CD4-positive, CD25-positive, alpha-beta regulatory T cell (primary cell): ENCODE data around the gene CHRNG. TPM values are rescaled to one million over a fixed set of nuclear protein-coding genes. Genes with fewer than 3 reads are reported as not detected.
A peak's percentile ranks its signal among the peaks of the same experiment; 100 is the strongest.

ENCODE experiments used
- ATAC-seq, 2 donors: fragments of 150-1000 bp; cut with Tn5 transposase; one replicate each; pipeline ENCODE4 v1.10.0; 2021; ENCODE audit warnings: low read depth in 2 of 2, moderate number of reproducible peaks in 2 of 2, moderate library complexity in 1 of 2
- DNase-seq, 3 donors: peaks; one replicate each; pipeline versions ENCODE4 v3.0.0 to v3.0.0-alpha.2; 2012 to 2022; ENCODE audit warnings: mixed read lengths in 1 of 3
- H3K27ac ChIP-seq: one replicate; pipeline ENCODE4 v1.7.0; 2013; ENCODE audit warnings: mild to moderate bottlenecking, low read length; ENCODE audit not compliant: insufficient read depth, poor library complexity, severe bottlenecking
- H3K27me3 ChIP-seq: one replicate; pipeline ENCODE4 v1.7.0; 2013; ENCODE audit warnings: low read length; ENCODE audit not compliant: control insufficient read depth, insufficient read depth
- H3K36me3 ChIP-seq: one replicate; pipeline ENCODE4 v1.7.0; 2013; ENCODE audit warnings: mild to moderate bottlenecking, low read length, moderate library complexity; ENCODE audit not compliant: control insufficient read depth, insufficient read depth
- H3K4me1 ChIP-seq: 2 replicates; pipeline ENCODE4 v1.7.0; 2013; ENCODE audit warnings: mild to moderate bottlenecking, low read length; ENCODE audit not compliant: insufficient read depth, control insufficient read depth, poor library complexity, severe bottlenecking
- H3K4me3 ChIP-seq: one replicate; pipeline ENCODE4 v1.7.0; 2013; ENCODE audit warnings: low read depth, mild to moderate bottlenecking, low read length, moderate library complexity
- H3K9me3 ChIP-seq, 2 experiments: 1 replicate in 1 of 2; 2 replicates in 1 of 2; pipeline ENCODE4 v1.7.0; 2013; ENCODE audit warnings: low read length in 2 of 2, mild to moderate bottlenecking in 1 of 2, moderate library complexity in 1 of 2; ENCODE audit not compliant: control insufficient read depth in 2 of 2
- H3K27ac Mint-ChIP-seq, 3 donors: one replicate each; pipeline ENCODE4 v1.8.0; 2020 to 2022; ENCODE audit warnings: mild to moderate bottlenecking in 3 of 3, mixed read lengths in 3 of 3, moderate library complexity in 2 of 3
- H3K27me3 Mint-ChIP-seq: one replicate; pipeline ENCODE4 v1.8.0; 2022; ENCODE audit warnings: mild to moderate bottlenecking, mixed read lengths
- H3K36me3 Mint-ChIP-seq: one replicate; pipeline ENCODE4 v1.8.0; 2020; ENCODE audit warnings: mixed read lengths
- H3K4me1 Mint-ChIP-seq, 4 donors: one replicate each; pipeline ENCODE4 v1.8.0; 2020 to 2022; ENCODE audit warnings: mixed read lengths in 4 of 4, mild to moderate bottlenecking in 1 of 4
- H3K4me3 Mint-ChIP-seq, 4 donors: one replicate each; pipeline ENCODE4 v1.8.0; 2020 to 2022; ENCODE audit warnings: mild to moderate bottlenecking in 4 of 4, mixed read lengths in 4 of 4, moderate library complexity in 3 of 4
- H3K9me3 Mint-ChIP-seq, 7 donors: one replicate each; pipeline ENCODE4 v1.8.0; 2020 to 2022; ENCODE audit warnings: mixed read lengths in 7 of 7, mild to moderate bottlenecking in 3 of 7, moderate library complexity in 2 of 7
- polyA plus RNA-seq, 4 donors: library from polyadenylated mRNA; unstranded; fragments of 300-500 nt; fragmentation: Illumina TruSeq; gene quantifications; one replicate each; pipeline ENCODE4 v1.2.3, GENCODE V29; 2021
- total RNA-seq: library from RNA; stranded (reverse); gene quantifications from one replicate; pipeline ENCODE4 v1.2.3, GENCODE V29; 2022

Gene CHRNG
- total and polyA plus RNA-seq, 5 donors from 2014 or later = 0.07 TPM; not detected in 4

GRCh38 chr2:232577841-232578240 is 38.3 kb downstream of the CHRNG start:
- H3K4me3 ChIP-seq = no peak overlapping the region

GRCh38 chr2:232578626-232579025 is 39.1 kb downstream of the CHRNG start:
- H3K36me3 Mint-ChIP-seq = peaks cover 64% of the 10 kb centered on the region
- DNase-seq (no peak), ATAC-seq (no peak)
- H3K27me3 ChIP-seq = no peaks in the 10 kb centered on the region
- peaks cover 0 to 13% (median 7%) of the 10 kb centered on the region in 4 donors for H3K4me1 Mint-ChIP-seq
- H3K4me1 ChIP-seq = no peaks in the 10 kb centered on the region
- H3K9me3 ChIP-seq = no peaks in the 10 kb centered on the region
- H3K27me3 Mint-ChIP-seq = no peaks in the 10 kb centered on the region
- H3K9me3 Mint-ChIP-seq = no peaks in the 10 kb centered on the region
- H3K27ac ChIP-seq = no peak overlapping the region
- no peak overlapping the region for H3K4me3 Mint-ChIP-seq
- H3K4me3 ChIP-seq = no peak overlapping the region
- H3K27ac Mint-ChIP-seq = peak overlapping the region in 1 of 3 donors; percentile 56
- H3K36me3 ChIP-seq = peaks cover 69% of the 10 kb centered on the region

More at GRCh38 chr2:232577841-232578240, 38.3 kb downstream of the CHRNG start:
- Mint-ChIP-seq H3K27me3 (no peaks in the 10 kb centered on the region), H3K27ac (no peak overlapping the region), H3K4me1 (peaks cover 0 to 13% (median 8%) of the 10 kb centered on the region in 4 donors), H3K36me3 (peaks cover 61% of the 10 kb centered on the region), H3K9me3 (no peaks in the 10 kb centered on the region), H3K4me3 (no peak overlapping the region)
- no peak overlapping the region for H3K27ac ChIP-seq
- DNase-seq (no peak), ATAC-seq (no peak)
- no peaks in the 10 kb centered on the region for H3K27me3 ChIP-seq
- H3K9me3 ChIP-seq = no peaks in the 10 kb centered on the region
- no peaks in the 10 kb centered on the region for H3K4me1 ChIP-seq
- H3K36me3 ChIP-seq = peaks cover 69% of the 10 kb centered on the region

- Mint-ChIP-seq H3K27me3 (no peaks in the 10 kb centered on the region), H3K9me3 (no peaks in the 10 kb centered on the region), H3K36me3 (peaks cover 59% of the 10 kb centered on the region), H3K4me3 (no peak overlapping the region), H3K4me1 (peaks cover 0 to 11% (median 6%) of the 10 kb centered on the region in 4 donors), H3K27ac (peak overlapping the region in 1 of 3 donors; percentile 55)
- DNase-seq (no peak), ATAC-seq (no peak)
- Histone ChIP-seq H3K9me3 (no peaks in the 10 kb centered on the region), H3K4me1 (no peaks in the 10 kb centered on the region), H3K4me3 (no peak overlapping the region), H3K36me3 (peaks cover 59% of the 10 kb centered on the region), H3K27ac (no peak overlapping the region), H3K27me3 (no peaks in the 10 kb centered on the region)
Measured at GRCh38 chr2:232580648-232580981, 41.1 kb downstream of the CHRNG start.

GRCh38 chr2:232581725-232582124 is 42.2 kb downstream of the CHRNG start:
- no peak overlapping the region for H3K4me3 ChIP-seq
- H3K9me3 ChIP-seq = no peaks in the 10 kb centered on the region
- Mint-ChIP-seq H3K36me3 (peaks cover 55% of the 10 kb centered on the region), H3K4me3 (no peak overlapping the region), H3K27ac (no peak overlapping the region), H3K9me3 (no peaks in the 10 kb centered on the region), H3K27me3 (no peaks in the 10 kb centered on the region), H3K4me1 (peaks cover 0 to 11% (median 6%) of the 10 kb centered on the region in 4 donors)
- no peaks in the 10 kb centered on the region for H3K27me3 ChIP-seq
- no peaks in the 10 kb centered on the region for H3K4me1 ChIP-seq
- DNase-seq = no peak
- no peak overlapping the region for H3K27ac ChIP-seq
- H3K36me3 ChIP-seq = peaks cover 53% of the 10 kb centered on the region
- ATAC-seq = no peak

GRCh38 chr2:232584238-232584637 is 44.7 kb downstream of the CHRNG start:
- no peak overlapping the region for H3K27ac Mint-ChIP-seq

GRCh38 chr2:232586943-232587505 is 47.5 kb downstream of the CHRNG start:
- H3K9me3 Mint-ChIP-seq = peaks cover 0 to 1% (median 0%) of the 10 kb centered on the region in 7 donors
- ATAC-seq (no peak), DNase-seq (no peak)
- H3K27me3 ChIP-seq = no peaks in the 10 kb centered on the region
- no peaks in the 10 kb centered on the region for H3K27me3 Mint-ChIP-seq
- H3K4me3 Mint-ChIP-seq = no peak overlapping the region
- no peak overlapping the region for H3K4me3 ChIP-seq
- peaks cover 0 to 3% (median 0%) of the 10 kb centered on the region in 4 donors for H3K4me1 Mint-ChIP-seq
- H3K27ac ChIP-seq = no peak overlapping the region
- H3K27ac Mint-ChIP-seq = no peak overlapping the region
- no peaks in the 10 kb centered on the region for H3K4me1 ChIP-seq
- peaks cover 22% of the 10 kb centered on the region for H3K36me3 ChIP-seq
- H3K9me3 ChIP-seq = no peaks in the 10 kb centered on the region
- H3K36me3 Mint-ChIP-seq = peaks cover 24% of the 10 kb centered on the region

More at GRCh38 chr2:232584238-232584637, 44.7 kb downstream of the CHRNG start:
- no peaks in the 10 kb centered on the region for H3K27me3 Mint-ChIP-seq
- ATAC-seq (no peak), DNase-seq (no peak)
- no peak overlapping the region for H3K4me3 Mint-ChIP-seq
- no peaks in the 10 kb centered on the region for H3K9me3 Mint-ChIP-seq
- H3K4me1 Mint-ChIP-seq = peaks cover 0 to 11% (median 6%) of the 10 kb centered on the region in 4 donors
- no peaks in the 10 kb centered on the region for H3K27me3 ChIP-seq
- no peaks in the 10 kb centered on the region for H3K9me3 ChIP-seq
- no peak overlapping the region for H3K4me3 ChIP-seq
- H3K36me3 Mint-ChIP-seq = peaks cover 43% of the 10 kb centered on the region
- peaks cover 40% of the 10 kb centered on the region for H3K36me3 ChIP-seq
- no peak overlapping the region for H3K27ac ChIP-seq
- no peaks in the 10 kb centered on the region for H3K4me1 ChIP-seq

GRCh38 chr2:232587512-232587911 is 48.0 kb downstream of the CHRNG start:
- no peak overlapping the region for H3K27ac Mint-ChIP-seq
- H3K4me1 ChIP-seq = no peaks in the 10 kb centered on the region
- no peak overlapping the region for H3K4me3 Mint-ChIP-seq
- H3K27ac ChIP-seq = no peak overlapping the region
- H3K36me3 Mint-ChIP-seq = peaks cover 19% of the 10 kb centered on the region
- no peaks in the 10 kb centered on the region for H3K4me1 Mint-ChIP-seq
- H3K9me3 ChIP-seq = no peaks in the 10 kb centered on the region
- no peak overlapping the region for H3K4me3 ChIP-seq
- peaks cover 19% of the 10 kb centered on the region for H3K36me3 ChIP-seq
- no peaks in the 10 kb centered on the region for H3K27me3 Mint-ChIP-seq
- ATAC-seq = no peak
- DNase-seq = no peak
- H3K9me3 Mint-ChIP-seq = peaks cover 0 to 1% (median 0%) of the 10 kb centered on the region in 7 donors
- no peaks in the 10 kb centered on the region for H3K27me3 ChIP-seq

GRCh38 chr2:232588031-232588430 is 48.5 kb downstream of the CHRNG start:
- no peaks in the 10 kb centered on the region for H3K9me3 ChIP-seq
- no peak for ATAC-seq
- H3K27ac ChIP-seq = no peak overlapping the region
- Mint-ChIP-seq H3K27ac (no peak overlapping the region), H3K27me3 (no peaks in the 10 kb centered on the region), H3K4me3 (no peak overlapping the region), H3K4me1 (no peaks in the 10 kb centered on the region), H3K9me3 (peaks cover 0 to 1% (median 0%) of the 10 kb centered on the region in 7 donors), H3K36me3 (peaks cover 14% of the 10 kb centered on the region)
- H3K27me3 ChIP-seq = no peaks in the 10 kb centered on the region
- no peak for DNase-seq
- no peak overlapping the region for H3K4me3 ChIP-seq
- peaks cover 14% of the 10 kb centered on the region for H3K36me3 ChIP-seq
- H3K4me1 ChIP-seq = no peaks in the 10 kb centered on the region
